ENCODE results near the gene DGKH. TPM values are rescaled to one million over a fixed set of nuclear protein-coding genes. Genes with fewer than 3 reads are reported as not detected.

The DGKH gene
- total and polyA plus RNA-seq, 10 of the 15 experiments (the other 5 are each of a cell fraction or from before 2014, with no cell fraction given), result 1.3 to 15.2 (median 7.3) TPM

GRCh38 chr13:42057918-42058530 lies 9.6 kb downstream of the DGKH start:
- no peaks in the 10 kb centered on the region for H3K27me3 ChIP-seq (replicated peaks in 1 of 2; ENCODE audit: control insufficient read depth in 2 of 2, insufficient read depth in 2 of 2, low read length in 1 of 2)
- no peak overlapping the region for H2AFZ ChIP-seq (ENCODE audit: control insufficient read depth, low read depth, low read length)
- no peak for FAIRE-seq
- RAD21 ChIA-PET (ENCODE audit: unreplicated experiment), result interaction anchor here (1.0 kb wide), 1 partner anchor 12 kb away, joined by 3 read pairs; no protein-coding TSS in a partner anchor
- peaks cover 5% of the 10 kb centered on the region; the same call in 1 of the 2 replicates for H3K4me1 ChIP-seq (ENCODE audit: control insufficient read depth, insufficient read depth, low read length)
- no TSS peak for BruUV-seq (replicated peaks)
- 68% methylated on average over 2 of the region's 2 CpGs for WGBS (ENCODE audit: insufficient coverage, insufficient replicate concordance, low lambda C conversion rate, missing lambda C conversion rate)
- no peak for ATAC-seq
- H3K4me3 ChIP-seq, result no peak overlapping the region
- H3K27ac ChIP-seq (ENCODE audit: control insufficient read depth, insufficient read depth), result no peak overlapping the region
- H3K9ac ChIP-seq (ENCODE audit: control insufficient read depth, insufficient read depth, low read length), result no peak overlapping the region
- no peak for DNase-seq (ENCODE audit: low read depth, low spot score)
- no peak for TF ChIP-seq MEF2B (IDR thresholded peaks at IDR 0.05; ENCODE audit: partially characterized antibody, poor library complexity, severe bottlenecking)
- TF ChIP-seq, protein P1, sequence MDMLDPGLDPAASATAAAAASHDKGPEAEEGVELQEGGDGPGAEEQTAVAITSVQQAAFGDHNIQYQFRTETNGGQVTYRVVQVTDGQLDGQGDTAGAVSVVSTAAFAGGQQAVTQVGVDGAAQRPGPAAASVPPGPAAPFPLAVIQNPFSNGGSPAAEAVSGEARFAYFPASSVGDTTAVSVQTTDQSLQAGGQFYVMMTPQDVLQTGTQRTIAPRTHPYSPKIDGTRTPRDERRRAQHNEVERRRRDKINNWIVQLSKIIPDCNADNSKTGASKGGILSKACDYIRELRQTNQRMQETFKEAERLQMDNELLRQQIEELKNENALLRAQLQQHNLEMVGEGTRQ (IDR thresholded peaks at IDR 0.05; ENCODE audit: borderline replicate concordance, low read depth, low read length), result no peak
- no peak for TF ChIP-seq KDM1A (IDR thresholded peaks at IDR 0.05; ENCODE audit: borderline replicate concordance)
- TF ChIP-seq, protein P2, sequence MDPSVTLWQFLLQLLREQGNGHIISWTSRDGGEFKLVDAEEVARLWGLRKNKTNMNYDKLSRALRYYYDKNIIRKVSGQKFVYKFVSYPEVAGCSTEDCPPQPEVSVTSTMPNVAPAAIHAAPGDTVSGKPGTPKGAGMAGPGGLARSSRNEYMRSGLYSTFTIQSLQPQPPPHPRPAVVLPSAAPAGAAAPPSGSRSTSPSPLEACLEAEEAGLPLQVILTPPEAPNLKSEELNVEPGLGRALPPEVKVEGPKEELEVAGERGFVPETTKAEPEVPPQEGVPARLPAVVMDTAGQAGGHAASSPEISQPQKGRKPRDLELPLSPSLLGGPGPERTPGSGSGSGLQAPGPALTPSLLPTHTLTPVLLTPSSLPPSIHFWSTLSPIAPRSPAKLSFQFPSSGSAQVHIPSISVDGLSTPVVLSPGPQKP (IDR thresholded peaks at IDR 0.05; ENCODE audit: low read depth, low read length), result no peak
- TF ChIP-seq ZNF207 (IDR thresholded peaks at IDR 0.05; ENCODE audit: borderline replicate concordance), result no peak
- no peak for TF ChIP-seq IRF3 (IDR thresholded peaks at IDR 0.05)
- no peak for TF ChIP-seq LARP7 (IDR thresholded peaks at IDR 0.05)
- TF ChIP-seq HDAC2 (IDR thresholded peaks at IDR 0.05), result no peak
- TF ChIP-seq, protein P3, sequence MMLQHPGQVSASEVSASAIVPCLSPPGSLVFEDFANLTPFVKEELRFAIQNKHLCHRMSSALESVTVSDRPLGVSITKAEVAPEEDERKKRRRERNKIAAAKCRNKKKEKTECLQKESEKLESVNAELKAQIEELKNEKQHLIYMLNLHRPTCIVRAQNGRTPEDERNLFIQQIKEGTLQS (IDR thresholded peaks at IDR 0.05; ENCODE audit: borderline replicate concordance, extremely low read depth, low read depth, low read length), result no peak
- TF ChIP-seq SMC3 (IDR thresholded peaks at IDR 0.05; ENCODE audit: borderline replicate concordance, low read length), result no peak
- TF ChIP-seq RCOR1 (conservative IDR thresholded peaks at IDR 0.05; ENCODE audit: low read depth, low read length), result no peak
- no peak for TF ChIP-seq RBBP5 (conservative IDR thresholded peaks at IDR 0.05)
- TF ChIP-seq, protein P4, sequence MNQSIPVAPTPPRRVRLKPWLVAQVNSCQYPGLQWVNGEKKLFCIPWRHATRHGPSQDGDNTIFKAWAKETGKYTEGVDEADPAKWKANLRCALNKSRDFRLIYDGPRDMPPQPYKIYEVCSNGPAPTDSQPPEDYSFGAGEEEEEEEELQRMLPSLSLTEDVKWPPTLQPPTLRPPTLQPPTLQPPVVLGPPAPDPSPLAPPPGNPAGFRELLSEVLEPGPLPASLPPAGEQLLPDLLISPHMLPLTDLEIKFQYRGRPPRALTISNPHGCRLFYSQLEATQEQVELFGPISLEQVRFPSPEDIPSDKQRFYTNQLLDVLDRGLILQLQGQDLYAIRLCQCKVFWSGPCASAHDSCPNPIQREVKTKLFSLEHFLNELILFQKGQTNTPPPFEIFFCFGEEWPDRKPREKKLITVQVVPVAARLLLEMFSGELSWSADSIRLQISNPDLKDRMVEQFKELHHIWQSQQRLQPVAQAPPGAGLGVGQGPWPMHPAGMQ (IDR thresholded peaks at IDR 0.05; ENCODE audit: borderline replicate concordance), result no peak
- no peak for TF ChIP-seq SPI1 (IDR thresholded peaks at IDR 0.05; ENCODE audit: borderline replicate concordance, insufficient read depth, low read depth, low read length)
- no peak for TF ChIP-seq NFXL1 (IDR thresholded peaks at IDR 0.05; ENCODE audit: borderline replicate concordance)
- no peak for TF ChIP-seq KLF5 (IDR thresholded peaks at IDR 0.05; ENCODE audit: partially characterized antibody)
- no peak for TF ChIP-seq EZH2 (IDR thresholded peaks at IDR 0.05; ENCODE audit: borderline replicate concordance, control insufficient read depth, low read depth, low read length)
- TF ChIP-seq BCL11A (IDR thresholded peaks at IDR 0.05; ENCODE audit: low read depth, low read length), result no peak
- H4K20me1 ChIP-seq (ENCODE audit: control insufficient read depth, insufficient read depth), result no peaks in the 10 kb centered on the region
- intact Hi-C loops (cut with micrococcal nuclease; ENCODE audit: unreplicated experiment) (no loop called here), in situ Hi-C loops (cut with MboI) (no loop called here)
- no peak overlapping the region for H3K4me2 ChIP-seq (ENCODE audit: control insufficient read depth, insufficient read depth)
- peaks cover 2% of the 10 kb centered on the region; the same call in 1 of the 3 replicates for H3K9me3 ChIP-seq (replicated peaks; ENCODE audit: control insufficient read depth, insufficient read depth, low read length)
- SMC1A ChIA-PET (ENCODE audit: uncharacterized antibody, unreplicated experiment), result interaction anchor here (1.1 to 1.6 kb wide), 6 partner anchors 12 to 390 kb away, joined by 3 to 5 read pairs (median 4); no protein-coding TSS in a partner anchor
- H3K36me3 ChIP-seq (ENCODE audit: control insufficient read depth in 2 of 2, insufficient read depth in 2 of 2, low read length in 1 of 2), result no peaks in the 10 kb centered on the region
- POLR2A ChIA-PET, result interaction anchor here (1.1 kb wide), 1 partner anchor 14 kb away, joined by 3 read pairs; no protein-coding TSS in a partner anchor
- CTCF ChIA-PET, result interaction anchor here (1.1 kb wide), 1 partner anchor 390 kb away, joined by 5 read pairs; no protein-coding TSS in a partner anchor
- peaks cover 18% of the 10 kb centered on the region for H3K79me2 ChIP-seq (ENCODE audit: control insufficient read depth, insufficient read depth, low read length)
